GM10266 (cell line): Measurements from ENCODE around the gene PTTG1.

Source experiments
- DNase-seq: peaks from one replicate; pipeline ENCODE4 v3.0.0; 2012; ENCODE audit errors: extremely low spot score
- CTCF ChIP-seq: IDR thresholded peaks from 2 replicates; pipeline ENCODE4 v1.5.1; 2012; ENCODE audit warnings: mild to moderate bottlenecking, low read depth; ENCODE audit not compliant: control insufficient read depth, insufficient read depth; ENCODE audit errors: missing control alignments

PTTG1 gene

DNA sequence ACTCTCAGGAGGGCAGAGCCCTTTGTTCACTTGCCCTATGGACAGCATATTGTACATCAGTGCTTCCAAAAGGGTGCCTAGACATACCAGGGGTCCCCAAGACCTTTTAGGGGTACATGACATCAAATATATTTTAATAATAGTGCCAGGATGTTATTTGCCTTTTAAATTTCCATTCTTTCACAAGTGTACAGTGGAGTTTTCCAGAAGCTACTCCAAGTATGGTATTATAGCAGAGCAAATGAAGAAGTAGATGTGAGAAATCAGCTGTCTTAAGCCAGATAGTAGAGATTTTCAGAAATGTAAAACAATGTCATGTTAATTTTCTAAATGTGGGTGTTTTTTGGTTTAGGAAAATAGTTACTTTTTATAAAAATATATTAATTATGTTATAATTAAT, 15.6 kb downstream of the PTTG1 start:
- DNase-seq = no peak
- TF ChIP-seq CTCF = no peak

GRCh38 chr5:160438316-160439204, 16.9 kb downstream of the PTTG1 start:
- peak; percentile 83 for TF ChIP-seq CTCF
- DNase-seq = peak; percentile 33

- peak; percentile 80 for TF ChIP-seq CTCF
- DNase-seq = peak; percentile 53
Measured at GRCh38 chr5:160439205-160439600, 17.5 kb downstream of the PTTG1 start.

DNA sequence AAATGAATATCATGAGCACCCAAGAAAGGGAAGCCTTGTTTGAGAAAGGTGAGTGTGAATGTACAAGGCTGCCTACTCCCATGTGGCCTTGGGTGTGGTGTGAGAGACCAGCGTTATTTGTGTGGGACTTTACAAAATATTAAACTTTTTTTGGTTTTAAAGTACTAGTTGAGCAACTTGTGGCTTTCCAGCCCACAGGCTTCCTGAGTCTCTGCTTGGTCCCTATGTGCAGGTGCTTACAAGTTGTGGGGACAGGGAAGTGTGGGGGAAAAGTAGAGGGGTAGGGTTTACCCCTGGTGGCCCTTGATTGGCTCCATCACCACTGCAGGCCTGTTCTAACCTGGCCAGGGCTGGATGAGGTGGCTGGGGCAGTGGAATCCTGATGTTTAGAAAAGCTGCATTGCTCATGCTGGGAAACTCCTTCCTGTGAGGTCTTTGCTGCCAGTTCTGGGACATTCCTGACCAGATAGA, 19.7 kb downstream of the PTTG1 start:
- DNase-seq = no peak
- TF ChIP-seq CTCF = no peak

- no peak for DNase-seq
Measured at GRCh38 chr5:160442824-160443431, 21.3 kb downstream of the PTTG1 start.

GRCh38 chr5:160444407-160444806, 22.8 kb downstream of the PTTG1 start:
- DNase-seq = no peak
- TF ChIP-seq CTCF = no peak

More at GRCh38 chr5:160442824-160443431, 21.3 kb downstream of the PTTG1 start:
- no peak for TF ChIP-seq CTCF

GRCh38 chr5:160445132-160445531, 23.5 kb downstream of the PTTG1 start:
- no peak for DNase-seq
- no peak for TF ChIP-seq CTCF
